Measurements from ENCODE around the gene STIM1.

STIM1 gene

GRCh38 chr11:4030197-4030596 is 174.7 kb downstream of the STIM1 start:
- peaks cover 24% of the 10 kb centered on the region for H3K4me1 Mint-ChIP-seq
- H3K27me3 Mint-ChIP-seq (ENCODE audit: low read depth), result no peaks in the 10 kb centered on the region
- H3K9me3 Mint-ChIP-seq, result peaks cover 20% of the 10 kb centered on the region
- H3K36me3 Mint-ChIP-seq (ENCODE audit: low read depth), result peaks cover 22% of the 10 kb centered on the region
- no peak overlapping the region for H3K4me3 Mint-ChIP-seq
- H3K27ac Mint-ChIP-seq, result no peak overlapping the region
- TF ChIP-seq, protein P1, sequence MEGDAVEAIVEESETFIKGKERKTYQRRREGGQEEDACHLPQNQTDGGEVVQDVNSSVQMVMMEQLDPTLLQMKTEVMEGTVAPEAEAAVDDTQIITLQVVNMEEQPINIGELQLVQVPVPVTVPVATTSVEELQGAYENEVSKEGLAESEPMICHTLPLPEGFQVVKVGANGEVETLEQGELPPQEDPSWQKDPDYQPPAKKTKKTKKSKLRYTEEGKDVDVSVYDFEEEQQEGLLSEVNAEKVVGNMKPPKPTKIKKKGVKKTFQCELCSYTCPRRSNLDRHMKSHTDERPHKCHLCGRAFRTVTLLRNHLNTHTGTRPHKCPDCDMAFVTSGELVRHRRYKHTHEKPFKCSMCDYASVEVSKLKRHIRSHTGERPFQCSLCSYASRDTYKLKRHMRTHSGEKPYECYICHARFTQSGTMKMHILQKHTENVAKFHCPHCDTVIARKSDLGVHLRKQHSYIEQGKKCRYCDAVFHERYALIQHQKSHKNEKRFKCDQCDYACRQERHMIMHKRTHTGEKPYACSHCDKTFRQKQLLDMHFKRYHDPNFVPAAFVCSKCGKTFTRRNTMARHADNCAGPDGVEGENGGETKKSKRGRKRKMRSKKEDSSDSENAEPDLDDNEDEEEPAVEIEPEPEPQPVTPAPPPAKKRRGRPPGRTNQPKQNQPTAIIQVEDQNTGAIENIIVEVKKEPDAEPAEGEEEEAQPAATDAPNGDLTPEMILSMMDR (IDR thresholded peaks at IDR 0.05; ENCODE audit: unreplicated experiment in 3 of 3), result no peak

DNA sequence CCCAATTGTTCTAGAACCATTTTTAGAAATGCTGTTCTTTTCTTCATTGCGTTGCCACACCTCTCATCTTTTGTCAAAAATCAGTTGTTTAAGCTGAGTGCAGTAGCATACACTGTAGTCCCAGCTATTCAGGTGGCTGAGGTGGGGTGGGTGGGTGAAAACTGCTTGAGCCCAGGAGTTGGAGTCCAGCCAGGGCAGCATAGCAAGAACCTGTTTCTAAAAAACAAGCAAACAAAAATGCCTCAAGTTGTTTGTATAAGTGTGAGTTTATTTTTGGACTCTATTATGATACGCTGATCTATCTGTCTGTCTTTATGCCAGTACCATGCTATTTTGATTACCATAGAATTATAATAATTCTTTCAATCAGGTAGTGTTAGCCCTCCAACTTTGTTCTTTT is 176.6 kb downstream of the STIM1 start:
- TF ChIP-seq, protein P1 (IDR thresholded peaks at IDR 0.05; ENCODE audit: unreplicated experiment in 3 of 3), result no peak
- Mint-ChIP-seq H3K4me1 (peaks cover 6% of the 10 kb centered on the region), H3K36me3 (ENCODE audit: low read depth) (peaks cover 18% of the 10 kb centered on the region), H3K4me3 (no peak overlapping the region), H3K27me3 (ENCODE audit: low read depth) (no peaks in the 10 kb centered on the region), H3K9me3 (peaks cover 33% of the 10 kb centered on the region), H3K27ac (no peak overlapping the region)

- H3K4me1 Mint-ChIP-seq, result no peaks in the 10 kb centered on the region
- no peak overlapping the region for H3K4me3 Mint-ChIP-seq
- H3K9me3 Mint-ChIP-seq, result peaks cover 39% of the 10 kb centered on the region
- TF ChIP-seq, protein P1 (IDR thresholded peaks at IDR 0.05; ENCODE audit: unreplicated experiment in 3 of 3), result no peak
- no peaks in the 10 kb centered on the region for H3K27me3 Mint-ChIP-seq (ENCODE audit: low read depth)
- no peak overlapping the region for H3K27ac Mint-ChIP-seq
- peaks cover 11% of the 10 kb centered on the region for H3K36me3 Mint-ChIP-seq (ENCODE audit: low read depth)
Observed at GRCh38 chr11:4035985-4036384, 180.5 kb downstream of the STIM1 start.

GRCh38 chr11:4039011-4039410 is 183.5 kb downstream of the STIM1 start:
- H3K4me3 Mint-ChIP-seq, result no peak overlapping the region
- no peak overlapping the region for H3K27ac Mint-ChIP-seq
- peaks cover 8% of the 10 kb centered on the region for H3K36me3 Mint-ChIP-seq (ENCODE audit: low read depth)
- H3K4me1 Mint-ChIP-seq, result peaks cover 2% of the 10 kb centered on the region
- H3K27me3 Mint-ChIP-seq (ENCODE audit: low read depth), result no peaks in the 10 kb centered on the region
- peaks cover 31% of the 10 kb centered on the region for H3K9me3 Mint-ChIP-seq
- TF ChIP-seq, protein P1 (IDR thresholded peaks at IDR 0.05; ENCODE audit: unreplicated experiment in 3 of 3), result no peak

DNA sequence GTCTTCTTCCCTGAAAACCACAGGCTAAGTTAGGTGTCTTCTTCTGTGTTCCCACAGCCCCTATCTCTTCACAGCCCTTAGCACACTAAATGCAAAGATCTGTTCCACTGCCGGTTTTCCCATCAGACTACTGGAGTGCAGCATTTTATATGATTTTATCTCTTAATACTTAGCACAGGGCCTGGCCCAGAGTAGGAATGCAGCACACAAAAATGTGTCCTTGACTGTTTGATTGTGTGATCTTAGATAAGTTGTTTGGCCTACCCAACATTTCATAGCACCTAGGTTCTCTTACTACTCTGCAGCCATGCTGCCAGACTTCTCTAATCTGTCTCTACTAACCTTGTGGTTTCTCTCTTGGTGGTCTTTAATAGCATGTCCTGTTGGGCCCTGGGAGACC is 185.0 kb downstream of the STIM1 start:
- peaks cover 21% of the 10 kb centered on the region for H3K9me3 Mint-ChIP-seq
- H3K27ac Mint-ChIP-seq, result no peak overlapping the region
- H3K4me3 Mint-ChIP-seq, result no peak overlapping the region
- TF ChIP-seq, protein P1 (IDR thresholded peaks at IDR 0.05; ENCODE audit: unreplicated experiment in 3 of 3), result no peak
- peaks cover 6% of the 10 kb centered on the region for H3K4me1 Mint-ChIP-seq
- H3K27me3 Mint-ChIP-seq (ENCODE audit: low read depth), result no peaks in the 10 kb centered on the region
- H3K36me3 Mint-ChIP-seq (ENCODE audit: low read depth), result no peaks in the 10 kb centered on the region

- TF ChIP-seq, protein P1 (IDR thresholded peaks at IDR 0.05; ENCODE audit: unreplicated experiment in 3 of 3), result no peak
- Mint-ChIP-seq H3K9me3 (peaks cover 10% of the 10 kb centered on the region), H3K4me3 (no peak overlapping the region), H3K4me1 (peaks cover 6% of the 10 kb centered on the region), H3K27ac (no peak overlapping the region), H3K36me3 (ENCODE audit: low read depth) (no peaks in the 10 kb centered on the region), H3K27me3 (ENCODE audit: low read depth) (no peaks in the 10 kb centered on the region)
Observed at GRCh38 chr11:4041731-4042391, 186.4 kb downstream of the STIM1 start.

All from nephron (organoid).